H1 (cell line): Measurements from ENCODE around the gene ZNF446. TPM values are rescaled to one million over a fixed set of nuclear protein-coding genes. Genes with fewer than 3 reads are reported as not detected.
"Not testable (repeated sequence)": the region's sequence is repeated elsewhere in the genome, so short reads cannot be mapped to it uniquely, and the experiment has no call there.

ENCODE experiments used
- CTCF ChIA-PET: fragments of 300-600 bp; sonication (Branson Sonifier 250); formaldehyde crosslinking; loops from one replicate; lab custom pipeline; 2021; ENCODE audit not compliant: partially characterized antibody; lab: Charles Lee
- POLR2A ChIA-PET: fragments of 300-600 bp; sonication (Branson Sonifier 250); formaldehyde crosslinking; loops from one replicate; lab custom pipeline; 2021; ENCODE audit warnings: inconsistent platforms; ENCODE audit not compliant: partially characterized antibody; lab: Charles Lee
- DNase-seq, 2 experiments: peaks; one replicate each; pipeline versions ENCODE4 v3.0.0 to v3.0.0-alpha.2; 2010 to 2022; ENCODE audit warnings: low spot score in 2 of 2, low read depth in 1 of 2, mixed read lengths in 1 of 2
- FAIRE-seq: peaks from 2 replicates; lab custom pipeline; 2011; peaks lifted over from hg19 to GRCh38; lab: Jason Lieb, UNC
- H2AFZ ChIP-seq: 2 replicates; pipeline ENCODE4 v1.8.1; 2012; ENCODE audit warnings: low read length, inconsistent platforms
- H2AK5ac ChIP-seq: 2 replicates; pipeline ENCODE4 v1.6.1; 2013; ENCODE audit warnings: low read depth, low read length
- H2BK120ac ChIP-seq: replicated peaks from 2 replicates; pipeline ENCODE3; 2013; ENCODE audit warnings: low read depth, low read length, inconsistent platforms
- H2BK12ac ChIP-seq: 2 replicates; pipeline ENCODE4 v1.6.1; 2013; ENCODE audit warnings: low read depth, low read length
- H2BK15ac ChIP-seq: 2 replicates; pipeline ENCODE4 v1.6.1; 2013; ENCODE audit warnings: low read length
- H2BK20ac ChIP-seq: 2 replicates; pipeline ENCODE4 v1.6.1; 2013; ENCODE audit warnings: low read length
- H2BK5ac ChIP-seq: 2 replicates; pipeline ENCODE4 v1.6.1; 2013; ENCODE audit warnings: low read depth, low read length
- H3K14ac ChIP-seq: 2 replicates; pipeline ENCODE4 v1.6.1; 2013; ENCODE audit warnings: inconsistent platforms; ENCODE audit not compliant: insufficient read length
- H3K18ac ChIP-seq: 2 replicates; pipeline ENCODE4 v1.6.1; 2013; ENCODE audit warnings: low read length; ENCODE audit errors: extremely low read depth
- H3K23ac ChIP-seq: 2 replicates; pipeline ENCODE4 v1.6.1; 2013; ENCODE audit warnings: inconsistent platforms; ENCODE audit not compliant: insufficient read length
- H3K23me2 ChIP-seq: 2 replicates; pipeline ENCODE4 v1.6.1; 2013; ENCODE audit warnings: low read depth, low read length
- H3K27ac ChIP-seq: 2 replicates; pipeline ENCODE4 v1.6.1; 2011; ENCODE audit warnings: low read depth, low read length, inconsistent platforms
- H3K27me3 ChIP-seq, 4 experiments: replicated peaks in 1 of 4; 1 replicate in 1 of 4; 2 replicates in 3 of 4; pipeline versions ENCODE4 v1.6.1 to v1.8.1; 2011 to 2013; ENCODE audit warnings: low read length in 3 of 4, mild to moderate bottlenecking in 3 of 4, inconsistent platforms in 2 of 4, mixed read lengths in 2 of 4, moderate library complexity in 1 of 4; ENCODE audit not compliant: control insufficient read depth in 3 of 4, insufficient read depth in 3 of 4; ENCODE audit errors: extremely low read depth in 1 of 4
- H3K36me3 ChIP-seq, 4 experiments: 2 replicates each; pipeline versions ENCODE4 v1.6.1 to v1.8.1; 2011 to 2013; ENCODE audit warnings: mild to moderate bottlenecking in 4 of 4, low read length in 3 of 4, moderate library complexity in 2 of 4, control low read depth in 1 of 4, inconsistent platforms in 1 of 4; ENCODE audit not compliant: insufficient read depth in 4 of 4, control insufficient read depth in 2 of 4
- H3K4ac ChIP-seq: replicated peaks from 2 replicates; pipeline ENCODE3; 2013; ENCODE audit warnings: low read length, low read depth, mixed read lengths, inconsistent platforms; ENCODE audit not compliant: insufficient read length
- H3K4me1 ChIP-seq, 4 experiments: replicated peaks in 1 of 4; 1 replicate in 1 of 4; 2 replicates in 3 of 4; pipeline versions ENCODE4 v1.6.1 to v1.8.1; 2011 to 2013; ENCODE audit warnings: low read length in 3 of 4, inconsistent platforms in 2 of 4, mixed read lengths in 1 of 4; ENCODE audit not compliant: insufficient read depth in 4 of 4, control insufficient read depth in 3 of 4
- H3K4me2 ChIP-seq, 2 experiments: 2 replicates each; pipeline versions ENCODE4 v1.6.1 to v1.8.1; 2011 to 2013; ENCODE audit warnings: low read depth in 2 of 2, low read length in 2 of 2, control low read depth in 1 of 2, inconsistent platforms in 1 of 2, mild to moderate bottlenecking in 1 of 2; ENCODE audit not compliant: insufficient read depth in 1 of 2
- H3K4me3 ChIP-seq, 4 experiments: fragments of 200-600, 300-600 bp in 1 of 4; sonication (generic), shearing (Covaris generic), sonication (Bioruptor Twin) in 1 of 4; 2 replicates each; pipeline versions ENCODE4 v1.5.1 to v1.8.1; 2011 to 2016; ENCODE audit warnings: low read length in 4 of 4, low read depth in 3 of 4, control low read depth in 2 of 4, inconsistent platforms in 2 of 4, mild to moderate bottlenecking in 2 of 4, mixed read lengths in 1 of 4, moderate library complexity in 1 of 4; ENCODE audit not compliant: insufficient read depth in 2 of 4; ENCODE audit errors: extremely low read depth in 1 of 4
- H3K56ac ChIP-seq: replicated peaks from 2 replicates; pipeline ENCODE3; 2013; ENCODE audit warnings: low read depth, mild to moderate bottlenecking, mixed read lengths, low read length, inconsistent platforms; ENCODE audit not compliant: insufficient read length
- H3K79me1 ChIP-seq: 2 replicates; pipeline ENCODE4 v1.6.1; 2013; ENCODE audit warnings: low read depth, low read length, control low read depth
- H3K79me2 ChIP-seq, 2 experiments: 2 replicates each; pipeline versions ENCODE4 v1.6.1 to v1.8.1; 2012 to 2013; ENCODE audit warnings: low read length in 2 of 2, mild to moderate bottlenecking in 2 of 2, inconsistent platforms in 1 of 2; ENCODE audit not compliant: insufficient read depth in 2 of 2, control insufficient read depth in 1 of 2
- H3K9ac ChIP-seq, 4 experiments: replicated peaks in 1 of 4; 1 replicate in 1 of 4; 2 replicates in 3 of 4; pipeline versions ENCODE4 v1.6.1 to v1.8.1; 2011 to 2013; ENCODE audit warnings: low read depth in 3 of 4, low read length in 3 of 4, control low read depth in 2 of 4, mild to moderate bottlenecking in 2 of 4, moderate library complexity in 2 of 4, inconsistent platforms in 1 of 4; ENCODE audit errors: extremely low read depth in 1 of 4
- H3K9me3 ChIP-seq, 2 experiments: 2 replicates each; pipeline versions ENCODE4 v1.6.1 to v1.8.1; 2012 to 2013; ENCODE audit warnings: mild to moderate bottlenecking in 2 of 2, moderate library complexity in 2 of 2, control low read depth in 1 of 2, inconsistent platforms in 1 of 2, low read depth in 1 of 2, low read length in 1 of 2, mixed read lengths in 1 of 2; ENCODE audit not compliant: insufficient read depth in 2 of 2
- H4K20me1 ChIP-seq, 2 experiments: replicated peaks in 1 of 2; 2 replicates each; pipeline versions ENCODE3 to v1.8.1; 2011 to 2013; ENCODE audit warnings: inconsistent platforms in 2 of 2, low read length in 2 of 2, mild to moderate bottlenecking in 1 of 2; ENCODE audit not compliant: insufficient read depth in 2 of 2, control insufficient read depth in 1 of 2
- H4K5ac ChIP-seq: 2 replicates; pipeline ENCODE4 v1.6.1; 2013; ENCODE audit warnings: low read length, low read depth, mixed read lengths, inconsistent platforms; ENCODE audit not compliant: insufficient read length
- H4K8ac ChIP-seq: 2 replicates; pipeline ENCODE4 v1.8.0; 2013; ENCODE audit warnings: mild to moderate bottlenecking, moderate library complexity, low read length, inconsistent platforms; ENCODE audit not compliant: insufficient read depth; ENCODE audit errors: extremely low read depth
- H4K91ac ChIP-seq: replicated peaks from 2 replicates; pipeline ENCODE3; 2013; ENCODE audit warnings: low read length, mixed read lengths, inconsistent platforms; ENCODE audit not compliant: insufficient read length
- WGBS, 2 experiments: shearing (Covaris generic) in 1 of 2; methylation state at CpG; one replicate each; pipeline versions ENCODE4 v1.1.6 to v1.1.7; 2013 to 2015; ENCODE audit warnings: low lambda C conversion rate in 2 of 2, mixed read lengths in 2 of 2, inconsistent platforms in 1 of 2, low coverage in 1 of 2, missing lambda C conversion rate in 1 of 2; ENCODE audit not compliant: insufficient replicate concordance in 2 of 2, insufficient coverage in 1 of 2, insufficient read length in 1 of 2; ENCODE audit errors: extremely low coverage in 1 of 2, missing lambda C conversion rate in 1 of 2; 5-methylcytosine and 5-hydroxymethylcytosine counted together
- polyA plus RNA-seq, 7 experiments: library from polyadenylated mRNA; depleted of rRNA in 3 of 7; stranded (reverse) in 5 of 7; unstranded in 2 of 7; fragments of >200 nt in 5 of 7; fragments of 200-250 nt in 2 of 7; gene quantifications; 1 replicate in 5 of 7; 2 replicates in 1 of 7; 4 replicates in 1 of 7; pipeline versions ENCODE4 v1.2.1 to v1.2.3, GENCODE V29; 2011 to 2013; ENCODE audit warnings: missing spikeins in 2 of 7, mixed read lengths in 2 of 7
- total RNA-seq: library from RNA; stranded (reverse); fragmentation: NEBNext Ultra II Directional; extraction: Animal tissue kit (Norgen Biotek cat#: 25700); gene quantifications from 2 replicates; pipeline ENCODE4 v1.2.1, GENCODE V29; 2021

ZNF446 gene
- total and polyA plus RNA-seq, 2 of the 8 experiments (the other 6 are each of a cell fraction or from before 2014, with no cell fraction given) = 4.1 to 5.5 TPM

- not testable (repeated sequence) for H3K4me3 ChIP-seq, H2BK5ac ChIP-seq, DNase-seq, H2AK5ac ChIP-seq, H2BK120ac ChIP-seq, H3K27ac ChIP-seq, H3K23me2 ChIP-seq, H3K4me2 ChIP-seq, H3K23ac ChIP-seq, H3K14ac ChIP-seq, H4K8ac ChIP-seq, H3K79me2 ChIP-seq, H3K4me1 ChIP-seq, H3K18ac ChIP-seq, H4K91ac ChIP-seq, H3K56ac ChIP-seq, H2AFZ ChIP-seq, H2BK12ac ChIP-seq, H3K9ac ChIP-seq, H4K5ac ChIP-seq, H4K20me1 ChIP-seq, H2BK20ac ChIP-seq, H3K4ac ChIP-seq, H3K36me3 ChIP-seq, H3K79me1 ChIP-seq, H2BK15ac ChIP-seq, FAIRE-seq
- Histone ChIP-seq H3K27me3 (peaks cover 0 to 12% (median 6%) of the 10 kb centered on the region in 4 experiments; a peak in 3 of 7 replicates), H3K9me3 (peaks cover 14 to 17% of the 10 kb centered on the region in 2 experiments)
- CTCF ChIA-PET = interaction anchor here (0.6 kb wide), 2 partner anchors 26 to 34 kb away, joined by 3 to 5 read pairs; no protein-coding TSS in a partner anchor
- POLR2A ChIA-PET = interaction anchor here (3.1 kb wide), 1 partner anchor 10 kb away, joined by 13 read pairs; the partner anchor contains the start of gene ZNF132
- 71% methylated on average over 5 of the region's 5 CpGs; no CpG with 5 or more reads in 1 of the 2 experiments for WGBS, 2 experiments
Measured at GRCh38 chr19:58449980-58450379, 26.2 kb upstream of the ZNF446 start.
